Right atrium auricular region (tissue), 2 donors: ENCODE results near the gene CRYBG1. TPM values are rescaled to one million over a fixed set of nuclear protein-coding genes. Genes with fewer than 3 reads are reported as not detected.
"Not testable (repeated sequence)": the region's sequence is repeated elsewhere in the genome, so short reads cannot be mapped to it uniquely, and the experiment has no call there.

Source experiments
- DNase-seq: peaks from one replicate; pipeline ENCODE4 v3.0.0-alpha.2; 2019; ENCODE audit warnings: low spot score
- H3K27ac ChIP-seq, 2 donors: fragments of 200-600 bp; sonication (generic); 1 replicate in 1 of 2; 2 replicates in 1 of 2; pipeline ENCODE4 v1.5.1; 2016 to 2019
- H3K27me3 ChIP-seq, 2 donors: fragments of 200-600 bp; sonication (generic); one replicate each; pipeline versions ENCODE4 v1.5.1 to v1.6.0; 2017 to 2019
- H3K36me3 ChIP-seq: fragments of 200-600 bp; sonication (generic); one replicate; pipeline ENCODE4 v1.5.1; 2016
- H3K4me1 ChIP-seq, 2 donors: fragments of 200-600 bp; sonication (generic); one replicate each; pipeline versions ENCODE4 v1.5.1 to v1.6.0; 2017 to 2019
- H3K4me3 ChIP-seq, 2 donors: fragments of 200-600 bp; sonication (generic); 1 replicate in 1 of 2; 2 replicates in 1 of 2; pipeline ENCODE4 v1.5.1; 2017 to 2019; ENCODE audit warnings: mild to moderate bottlenecking in 1 of 2, moderate library complexity in 1 of 2
- H3K9me3 ChIP-seq, 2 donors: fragments of 200-600 bp; sonication (generic); one replicate each; pipeline ENCODE4 v1.5.1; 2019
- total RNA-seq, 2 donors: library from RNA; depleted of rRNA; stranded (reverse); fragments of >200 nt; gene quantifications; one replicate each; pipeline ENCODE4 v1.1.0, GENCODE V29; 2016
- TF ChIP-seq, protein P1 (sequence below), 2 donors: fragments of 200-600 bp; sonication (generic); IDR thresholded peaks; one replicate each; pipeline ENCODE4 v1.5.1; 2019; ENCODE audit warnings: antibody characterized with exemption in 2 of 2

The CRYBG1 gene
- total RNA-seq, 2 donors from 2014 or later, result 1.6 to 1.9 TPM

DNA sequence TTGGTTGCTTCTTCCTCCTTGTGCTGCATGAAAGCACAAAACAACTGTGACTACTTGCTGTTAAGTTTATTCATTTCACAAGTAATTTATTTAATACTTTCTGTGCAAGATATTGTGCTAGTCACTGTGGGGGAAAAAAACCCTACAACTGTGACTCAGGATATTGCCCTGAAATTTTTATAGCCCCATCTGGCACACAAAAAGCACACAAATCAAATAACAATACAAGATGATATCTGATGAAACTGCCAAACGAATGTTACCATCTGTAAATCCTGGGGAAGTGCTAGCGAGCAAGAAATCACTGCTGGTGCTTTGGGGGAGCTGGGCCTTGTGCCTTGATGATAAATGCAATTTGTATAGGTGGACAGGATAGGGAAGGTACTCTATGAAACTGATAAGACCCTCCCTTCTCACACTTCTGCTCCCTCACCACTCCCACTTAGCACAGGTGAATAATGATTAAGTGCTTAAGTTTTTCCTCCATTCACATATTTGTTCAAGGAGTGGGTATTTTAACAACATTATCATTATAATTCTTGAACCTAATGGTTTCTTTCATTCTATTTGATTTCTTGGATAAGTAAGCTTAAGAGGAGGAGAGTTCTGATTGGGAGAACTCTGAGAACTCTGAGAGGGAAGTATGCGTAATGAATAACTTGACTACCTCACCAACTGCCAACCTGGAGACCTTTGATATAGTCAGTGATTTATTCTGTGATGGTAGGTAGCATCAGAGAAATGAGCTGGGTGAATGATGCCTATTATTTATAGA lies 153.5 kb downstream of the CRYBG1 start:
- TF ChIP-seq, protein P1, sequence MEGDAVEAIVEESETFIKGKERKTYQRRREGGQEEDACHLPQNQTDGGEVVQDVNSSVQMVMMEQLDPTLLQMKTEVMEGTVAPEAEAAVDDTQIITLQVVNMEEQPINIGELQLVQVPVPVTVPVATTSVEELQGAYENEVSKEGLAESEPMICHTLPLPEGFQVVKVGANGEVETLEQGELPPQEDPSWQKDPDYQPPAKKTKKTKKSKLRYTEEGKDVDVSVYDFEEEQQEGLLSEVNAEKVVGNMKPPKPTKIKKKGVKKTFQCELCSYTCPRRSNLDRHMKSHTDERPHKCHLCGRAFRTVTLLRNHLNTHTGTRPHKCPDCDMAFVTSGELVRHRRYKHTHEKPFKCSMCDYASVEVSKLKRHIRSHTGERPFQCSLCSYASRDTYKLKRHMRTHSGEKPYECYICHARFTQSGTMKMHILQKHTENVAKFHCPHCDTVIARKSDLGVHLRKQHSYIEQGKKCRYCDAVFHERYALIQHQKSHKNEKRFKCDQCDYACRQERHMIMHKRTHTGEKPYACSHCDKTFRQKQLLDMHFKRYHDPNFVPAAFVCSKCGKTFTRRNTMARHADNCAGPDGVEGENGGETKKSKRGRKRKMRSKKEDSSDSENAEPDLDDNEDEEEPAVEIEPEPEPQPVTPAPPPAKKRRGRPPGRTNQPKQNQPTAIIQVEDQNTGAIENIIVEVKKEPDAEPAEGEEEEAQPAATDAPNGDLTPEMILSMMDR (IDR thresholded peaks at IDR 0.05), result no peak
- Histone ChIP-seq H3K4me3 (no peak overlapping the region), H3K36me3 (no peaks in the 10 kb centered on the region), H3K4me1 (peaks cover 0 to 28% of the 10 kb centered on the region in 2 donors), H3K27ac (no peak overlapping the region), H3K27me3 (peaks cover 7% of the 10 kb centered on the region in 2 donors), H3K9me3 (no peaks in the 10 kb centered on the region)
- no peak for DNase-seq

DNA sequence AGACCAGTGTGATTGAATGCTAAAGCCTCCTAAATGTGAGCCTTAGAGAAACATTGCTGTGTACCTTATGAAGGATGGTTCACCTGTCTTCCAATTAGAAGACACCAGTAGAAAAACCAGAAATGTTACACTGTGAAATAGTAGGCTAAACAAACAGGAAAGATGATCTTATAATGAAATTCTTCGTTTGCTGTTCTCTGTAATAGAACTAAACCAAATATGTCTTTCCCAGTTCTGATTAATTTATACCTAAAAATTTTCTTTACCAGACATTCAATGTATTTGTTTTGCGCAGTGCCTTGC lies 154.0 kb downstream of the CRYBG1 start:
- H3K4me3 ChIP-seq, result no peak overlapping the region
- DNase-seq, result no peak
- no peaks in the 10 kb centered on the region for H3K9me3 ChIP-seq
- peaks cover 0 to 27% of the 10 kb centered on the region in 2 donors for H3K4me1 ChIP-seq
- no peaks in the 10 kb centered on the region for H3K36me3 ChIP-seq
- H3K27me3 ChIP-seq, result peaks cover 7% of the 10 kb centered on the region in 2 donors
- TF ChIP-seq, protein P1 (IDR thresholded peaks at IDR 0.05), result no peak
- H3K27ac ChIP-seq, result no peak overlapping the region

DNA sequence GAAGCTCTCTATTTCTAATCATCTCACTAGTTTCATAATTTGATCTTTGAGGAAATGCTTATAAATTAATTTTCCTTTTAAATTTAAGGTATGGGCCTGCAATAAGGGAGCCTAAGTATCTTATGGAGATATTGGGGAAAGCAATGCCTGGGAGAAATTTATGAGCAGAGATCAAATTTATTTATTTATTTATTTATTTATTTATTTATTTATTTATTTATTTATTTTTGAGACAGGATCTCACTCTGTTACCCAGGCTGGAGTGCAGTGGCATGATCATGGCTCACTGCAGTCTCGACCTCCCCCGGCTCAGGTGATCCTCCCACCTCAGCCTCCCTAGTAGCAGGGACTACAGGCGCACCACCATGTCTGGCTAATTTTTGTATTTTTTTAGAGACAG lies 155.1 kb downstream of the CRYBG1 start:
- not testable (repeated sequence) for H3K27ac ChIP-seq, H3K36me3 ChIP-seq, DNase-seq, H3K9me3 ChIP-seq, H3K27me3 ChIP-seq, H3K4me3 ChIP-seq
- H3K4me1 ChIP-seq, result peaks cover 0 to 16% of the 10 kb centered on the region in 2 donors

DNA sequence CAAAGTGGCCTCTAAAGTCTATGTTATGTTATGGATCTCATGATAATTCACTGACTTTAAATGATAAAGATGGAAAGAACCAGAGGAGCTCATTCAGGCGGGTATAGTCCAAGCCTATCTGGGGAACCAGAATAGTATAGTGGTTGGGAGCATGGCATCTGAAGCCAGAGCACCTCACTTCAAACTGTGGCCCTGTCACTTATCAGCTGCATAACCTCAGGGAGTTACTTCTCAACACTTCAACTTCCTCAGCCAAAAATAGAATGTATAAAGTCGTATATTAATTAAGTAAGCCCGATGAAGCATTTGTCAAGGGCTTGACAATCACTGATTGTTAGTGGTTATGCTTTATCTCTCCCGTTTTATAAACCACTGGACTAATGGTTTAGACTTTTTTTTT lies 156.1 kb downstream of the CRYBG1 start:
- H3K27me3 ChIP-seq, result peaks cover 0 to 7% of the 10 kb centered on the region in 2 donors
- no peak overlapping the region for H3K27ac ChIP-seq
- peaks cover 0 to 6% of the 10 kb centered on the region in 2 donors for H3K4me1 ChIP-seq
- TF ChIP-seq, protein P1 (IDR thresholded peaks at IDR 0.05), result no peak
- no peaks in the 10 kb centered on the region for H3K36me3 ChIP-seq
- no peak overlapping the region for H3K4me3 ChIP-seq
- no peak for DNase-seq
- H3K9me3 ChIP-seq, result no peaks in the 10 kb centered on the region

DNA sequence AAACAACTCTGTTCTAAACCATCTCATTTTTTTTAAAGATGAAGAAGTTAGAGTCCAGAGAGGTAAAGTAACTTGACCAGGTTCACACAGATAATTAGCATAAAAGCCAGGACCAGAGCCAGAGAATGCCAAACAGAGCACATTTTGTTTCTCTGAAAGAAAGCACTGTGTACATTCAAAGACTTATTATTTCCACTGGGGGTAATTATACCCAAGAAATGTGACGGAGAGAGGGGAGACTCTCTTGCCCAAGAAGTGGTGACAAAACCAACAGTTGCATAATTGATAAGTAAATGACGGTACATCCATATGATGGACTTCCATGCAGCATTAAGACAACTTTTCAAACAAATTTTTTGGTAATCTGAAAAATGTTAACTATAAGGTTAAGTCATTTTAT lies 157.2 kb downstream of the CRYBG1 start:
- Histone ChIP-seq H3K36me3 (no peaks in the 10 kb centered on the region), H3K4me1 (no peaks in the 10 kb centered on the region), H3K4me3 (no peak overlapping the region), H3K27ac (no peak overlapping the region), H3K27me3 (peaks cover 0 to 3% of the 10 kb centered on the region in 2 donors), H3K9me3 (no peaks in the 10 kb centered on the region)
- TF ChIP-seq, protein P1 (IDR thresholded peaks at IDR 0.05), result no peak
- no peak for DNase-seq

DNA sequence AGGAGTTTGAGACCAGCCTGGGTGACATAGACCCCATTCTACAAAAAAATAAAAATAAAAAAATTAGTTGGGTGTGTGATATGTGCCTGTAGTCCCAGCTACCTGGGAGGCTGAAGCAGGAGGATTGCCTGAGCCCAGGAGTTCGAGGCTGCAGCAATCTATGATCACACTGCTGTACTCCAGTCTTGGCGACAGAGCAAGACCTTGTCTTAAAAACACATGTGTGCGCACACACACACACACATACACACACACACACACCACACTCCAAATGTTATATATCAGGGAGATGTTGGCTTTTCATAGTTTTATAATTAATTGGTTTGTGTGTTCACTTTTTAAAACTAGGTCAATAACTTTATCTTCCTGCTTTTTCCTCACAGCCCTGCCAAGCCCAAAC lies 158.2 kb downstream of the CRYBG1 start:
- Histone ChIP-seq H3K4me1 (no peaks in the 10 kb centered on the region), H3K4me3 (no peak overlapping the region), H3K9me3 (no peaks in the 10 kb centered on the region), H3K27me3 (no peaks in the 10 kb centered on the region), H3K36me3 (no peaks in the 10 kb centered on the region), H3K27ac (no peak overlapping the region)
- TF ChIP-seq, protein P1 (IDR thresholded peaks at IDR 0.05), result no peak
- no peak for DNase-seq
